ENCODE results near the gene MVD. TPM values are rescaled to one million over a fixed set of nuclear protein-coding genes. Genes with fewer than 3 reads are reported as not detected.

MVD gene
- total RNA-seq, 1 donor from 2014 or later, result 102 TPM

GRCh38 chr16:88619859-88620815, 42.8 kb downstream of the MVD start:
- Histone ChIP-seq H3K4me3 (ENCODE audit: low read depth, low read length) (no peak overlapping the region), H3K36me3 (ENCODE audit: control insufficient read depth, insufficient read depth, low read length) (peaks cover 2% of the 10 kb centered on the region)
- no peak for DNase-seq (ENCODE audit: low read depth)

DNA sequence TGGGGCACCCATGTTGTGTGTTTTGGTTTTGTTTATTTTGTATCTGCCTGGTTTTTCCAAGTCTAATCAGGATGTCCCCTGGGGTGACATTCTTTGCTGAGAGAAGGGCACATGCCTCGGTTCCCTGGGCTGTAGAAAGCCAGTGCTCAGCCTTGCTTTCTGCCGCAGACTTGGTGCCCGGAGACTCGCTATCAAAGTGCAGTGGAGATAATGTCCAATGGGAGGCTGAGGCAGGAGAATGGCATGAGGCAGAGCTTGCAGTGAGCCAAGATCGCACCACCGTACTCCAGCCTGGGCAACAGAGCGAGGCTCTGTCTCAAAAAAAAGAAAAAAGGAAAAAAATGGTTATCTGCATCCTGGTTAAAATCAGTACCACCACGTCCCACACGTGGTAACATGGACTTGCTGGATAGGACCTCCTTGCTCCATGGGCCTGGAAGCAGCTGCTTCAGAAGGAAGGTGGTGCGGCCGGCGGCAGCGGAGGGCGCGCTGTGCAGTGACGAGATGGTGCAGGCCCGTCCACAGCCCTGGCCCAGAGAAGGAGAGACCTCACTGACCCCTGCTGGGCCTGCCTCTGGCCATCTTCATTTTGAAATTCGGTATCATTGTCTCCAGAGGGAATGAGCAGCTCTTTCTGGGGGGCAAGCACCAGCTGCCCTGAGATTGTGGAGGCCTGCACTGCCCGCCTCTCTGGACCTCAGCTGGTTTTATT, 43.8 kb downstream of the MVD start:
- Histone ChIP-seq H3K27me3 (ENCODE audit: control insufficient read depth, insufficient read depth, low read length) (no peaks in the 10 kb centered on the region), H3K36me3 (ENCODE audit: control insufficient read depth, insufficient read depth, low read length) (peaks cover 1% of the 10 kb centered on the region), H3K4me3 (ENCODE audit: low read depth, low read length) (no peak overlapping the region)
- TF ChIP-seq, protein P1, sequence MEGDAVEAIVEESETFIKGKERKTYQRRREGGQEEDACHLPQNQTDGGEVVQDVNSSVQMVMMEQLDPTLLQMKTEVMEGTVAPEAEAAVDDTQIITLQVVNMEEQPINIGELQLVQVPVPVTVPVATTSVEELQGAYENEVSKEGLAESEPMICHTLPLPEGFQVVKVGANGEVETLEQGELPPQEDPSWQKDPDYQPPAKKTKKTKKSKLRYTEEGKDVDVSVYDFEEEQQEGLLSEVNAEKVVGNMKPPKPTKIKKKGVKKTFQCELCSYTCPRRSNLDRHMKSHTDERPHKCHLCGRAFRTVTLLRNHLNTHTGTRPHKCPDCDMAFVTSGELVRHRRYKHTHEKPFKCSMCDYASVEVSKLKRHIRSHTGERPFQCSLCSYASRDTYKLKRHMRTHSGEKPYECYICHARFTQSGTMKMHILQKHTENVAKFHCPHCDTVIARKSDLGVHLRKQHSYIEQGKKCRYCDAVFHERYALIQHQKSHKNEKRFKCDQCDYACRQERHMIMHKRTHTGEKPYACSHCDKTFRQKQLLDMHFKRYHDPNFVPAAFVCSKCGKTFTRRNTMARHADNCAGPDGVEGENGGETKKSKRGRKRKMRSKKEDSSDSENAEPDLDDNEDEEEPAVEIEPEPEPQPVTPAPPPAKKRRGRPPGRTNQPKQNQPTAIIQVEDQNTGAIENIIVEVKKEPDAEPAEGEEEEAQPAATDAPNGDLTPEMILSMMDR (IDR thresholded peaks at IDR 0.05; ENCODE audit: insufficient read depth, low read length, poor library complexity, severe bottlenecking), result no peak
- no peak for DNase-seq (ENCODE audit: low read depth)

More at GRCh38 chr16:88619859-88620815, 42.8 kb downstream of the MVD start:
- TF ChIP-seq, protein P1 (IDR thresholded peaks at IDR 0.05; ENCODE audit: insufficient read depth, low read length, poor library complexity, severe bottlenecking), result no peak
- H3K27me3 ChIP-seq (ENCODE audit: control insufficient read depth, insufficient read depth, low read length), result no peaks in the 10 kb centered on the region

GRCh38 chr16:88618182-88618955, 44.5 kb downstream of the MVD start:
- no peaks in the 10 kb centered on the region for H3K27me3 ChIP-seq (ENCODE audit: control insufficient read depth, insufficient read depth, low read length)
- TF ChIP-seq, protein P1 (IDR thresholded peaks at IDR 0.05; ENCODE audit: insufficient read depth, low read length, poor library complexity, severe bottlenecking), result no peak
- H3K4me3 ChIP-seq (ENCODE audit: low read depth, low read length), result no peak overlapping the region
- no peak for DNase-seq (ENCODE audit: low read depth)
- peaks cover 1% of the 10 kb centered on the region for H3K36me3 ChIP-seq (ENCODE audit: control insufficient read depth, insufficient read depth, low read length)

- DNase-seq (ENCODE audit: low read depth), result no peak
- Histone ChIP-seq H3K4me3 (ENCODE audit: low read depth, low read length) (no peak overlapping the region), H3K27me3 (ENCODE audit: control insufficient read depth, insufficient read depth, low read length) (no peaks in the 10 kb centered on the region), H3K36me3 (ENCODE audit: control insufficient read depth, insufficient read depth, low read length) (peaks cover 1% of the 10 kb centered on the region)
- TF ChIP-seq, protein P1 (IDR thresholded peaks at IDR 0.05; ENCODE audit: insufficient read depth, low read length, poor library complexity, severe bottlenecking), result no peak
These were observed 45.4 kb downstream of the MVD start for GRCh38 chr16:88617268-88618031.

GRCh38 chr16:88616736-88617135, 46.2 kb downstream of the MVD start:
- no peak for DNase-seq (ENCODE audit: low read depth)
- Histone ChIP-seq H3K27me3 (ENCODE audit: control insufficient read depth, insufficient read depth, low read length) (no peaks in the 10 kb centered on the region), H3K4me3 (ENCODE audit: low read depth, low read length) (no peak overlapping the region), H3K36me3 (ENCODE audit: control insufficient read depth, insufficient read depth, low read length) (peaks cover 1% of the 10 kb centered on the region)
- TF ChIP-seq, protein P1 (IDR thresholded peaks at IDR 0.05; ENCODE audit: insufficient read depth, low read length, poor library complexity, severe bottlenecking), result no peak
